ENCODE data around the gene LRIF1. TPM values are rescaled to one million over a fixed set of nuclear protein-coding genes. Genes with fewer than 3 reads are reported as not detected.

LRIF1 gene
- total RNA-seq, 4 donors from 2014 or later = 2.6 to 12.0 (median 7.6) TPM

DNA sequence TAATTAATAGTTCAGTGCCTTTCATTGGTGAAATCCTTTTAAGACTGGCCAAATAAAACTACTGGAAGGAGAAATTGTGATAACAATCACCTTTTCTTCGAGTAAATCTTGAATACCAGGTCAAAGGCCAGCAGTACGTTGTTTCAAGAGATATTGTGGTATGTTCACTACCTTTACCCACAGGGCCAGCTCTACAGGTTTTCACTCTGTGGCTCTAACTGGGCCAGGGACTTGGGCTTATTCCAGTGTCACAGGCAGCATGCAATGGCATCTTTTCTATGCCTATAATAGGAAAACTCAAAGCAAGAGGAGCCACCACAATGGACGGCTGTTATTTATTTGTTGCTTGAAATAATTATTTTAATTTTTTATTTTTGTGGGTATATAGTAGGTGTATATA lies 26.8 kb upstream of the LRIF1 start:
- no peak overlapping the region for H3K4me3 ChIP-seq
- no peak overlapping the region for H3K27ac ChIP-seq
- H3K36me3 ChIP-seq = no peaks in the 10 kb centered on the region
- no peaks in the 10 kb centered on the region for H3K9me3 ChIP-seq
- intact Hi-C loops (cut with DNase I; ENCODE audit: low total_unique reads) = no loop called here
- TF ChIP-seq POLR2A (IDR thresholded peaks at IDR 0.05) = no peak
- TF ChIP-seq, protein P1, sequence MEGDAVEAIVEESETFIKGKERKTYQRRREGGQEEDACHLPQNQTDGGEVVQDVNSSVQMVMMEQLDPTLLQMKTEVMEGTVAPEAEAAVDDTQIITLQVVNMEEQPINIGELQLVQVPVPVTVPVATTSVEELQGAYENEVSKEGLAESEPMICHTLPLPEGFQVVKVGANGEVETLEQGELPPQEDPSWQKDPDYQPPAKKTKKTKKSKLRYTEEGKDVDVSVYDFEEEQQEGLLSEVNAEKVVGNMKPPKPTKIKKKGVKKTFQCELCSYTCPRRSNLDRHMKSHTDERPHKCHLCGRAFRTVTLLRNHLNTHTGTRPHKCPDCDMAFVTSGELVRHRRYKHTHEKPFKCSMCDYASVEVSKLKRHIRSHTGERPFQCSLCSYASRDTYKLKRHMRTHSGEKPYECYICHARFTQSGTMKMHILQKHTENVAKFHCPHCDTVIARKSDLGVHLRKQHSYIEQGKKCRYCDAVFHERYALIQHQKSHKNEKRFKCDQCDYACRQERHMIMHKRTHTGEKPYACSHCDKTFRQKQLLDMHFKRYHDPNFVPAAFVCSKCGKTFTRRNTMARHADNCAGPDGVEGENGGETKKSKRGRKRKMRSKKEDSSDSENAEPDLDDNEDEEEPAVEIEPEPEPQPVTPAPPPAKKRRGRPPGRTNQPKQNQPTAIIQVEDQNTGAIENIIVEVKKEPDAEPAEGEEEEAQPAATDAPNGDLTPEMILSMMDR (IDR thresholded peaks at IDR 0.05) = no peak
- no peaks in the 10 kb centered on the region for H3K4me1 ChIP-seq
- H3K27me3 ChIP-seq = no peaks in the 10 kb centered on the region
- DNase-seq = no peak

DNA sequence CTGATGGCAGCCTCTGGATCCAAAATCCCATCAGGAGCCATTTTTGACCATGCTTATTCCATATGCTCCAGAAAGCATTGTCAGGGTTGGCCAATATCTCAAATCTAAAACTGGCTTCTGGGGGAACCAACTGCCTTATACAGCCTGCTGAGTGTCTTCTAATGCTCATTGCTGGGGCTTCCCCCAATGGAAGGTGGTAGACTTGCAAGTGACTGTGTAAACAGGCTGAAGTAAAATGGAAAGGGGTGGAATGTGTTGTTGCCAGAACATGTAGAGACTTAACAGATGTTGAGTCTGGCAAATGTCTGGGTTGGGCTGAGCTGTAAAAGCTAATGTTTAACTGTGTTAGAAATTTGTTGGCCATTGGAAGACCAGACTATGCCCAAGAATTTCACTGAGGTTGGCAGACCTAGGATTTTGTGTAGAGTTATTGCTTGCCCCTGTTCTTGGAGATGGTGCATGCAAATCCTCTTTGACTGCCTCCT lies 22.7 kb upstream of the LRIF1 start:
- Histone ChIP-seq H3K27me3 (no peaks in the 10 kb centered on the region), H3K27ac (no peak overlapping the region), H3K36me3 (no peaks in the 10 kb centered on the region), H3K4me1 (no peaks in the 10 kb centered on the region), H3K4me3 (no peak overlapping the region), H3K9me3 (no peaks in the 10 kb centered on the region)
- intact Hi-C loops (cut with DNase I; ENCODE audit: low total_unique reads) = no loop called here
- no peak for DNase-seq
- TF ChIP-seq POLR2A (IDR thresholded peaks at IDR 0.05) = no peak
- TF ChIP-seq, protein P1 (IDR thresholded peaks at IDR 0.05) = no peak

DNA sequence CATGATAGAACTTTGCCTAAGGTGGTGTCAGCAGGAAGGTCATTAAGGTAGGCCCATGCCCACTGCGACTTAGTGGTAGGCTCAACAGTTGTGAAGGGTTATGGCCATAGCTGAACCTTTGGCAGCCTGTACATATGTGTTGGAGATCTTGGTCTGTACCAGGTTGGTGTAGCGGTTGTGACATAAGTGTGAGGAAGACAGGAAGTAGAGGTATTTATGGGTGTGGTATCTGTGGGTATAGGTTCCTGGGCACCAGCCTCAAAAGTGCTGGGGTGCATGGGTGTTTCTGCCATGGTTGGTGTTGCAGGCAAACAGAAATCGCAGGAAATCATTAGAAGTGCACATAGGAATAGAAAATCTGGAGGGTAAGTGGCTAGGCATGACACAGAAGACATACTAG lies 18.6 kb upstream of the LRIF1 start:
- DNase-seq = no peak
- Histone ChIP-seq H3K4me1 (no peaks in the 10 kb centered on the region), H3K9me3 (no peaks in the 10 kb centered on the region), H3K36me3 (no peaks in the 10 kb centered on the region), H3K4me3 (no peak overlapping the region), H3K27ac (no peak overlapping the region), H3K27me3 (no peaks in the 10 kb centered on the region)
- intact Hi-C loops (cut with DNase I; ENCODE audit: low total_unique reads) = no loop called here
- no peak for TF ChIP-seq POLR2A (IDR thresholded peaks at IDR 0.05)
- TF ChIP-seq, protein P1 (IDR thresholded peaks at IDR 0.05) = no peak

DNA sequence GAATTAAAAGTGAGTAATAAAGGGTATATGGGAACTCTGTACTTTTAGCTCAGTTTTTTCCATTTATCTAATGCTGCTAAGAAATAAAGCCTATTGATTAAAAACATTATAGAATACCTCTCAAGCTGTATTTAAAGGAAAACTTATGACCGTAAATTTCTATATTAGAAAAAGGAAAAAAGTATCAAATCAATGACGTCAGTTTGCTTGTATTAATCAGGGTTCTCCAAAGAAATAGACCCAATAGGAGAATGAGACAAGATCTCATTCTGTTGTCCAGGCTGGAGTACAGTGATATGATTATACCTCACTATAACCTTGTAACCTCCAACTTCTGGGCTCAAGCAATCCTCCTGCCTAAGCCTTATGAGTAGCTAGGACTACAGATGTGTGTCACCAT lies 15.4 kb upstream of the LRIF1 start:
- no peak overlapping the region for H3K27ac ChIP-seq
- no peaks in the 10 kb centered on the region for H3K27me3 ChIP-seq
- intact Hi-C loops (cut with DNase I; ENCODE audit: low total_unique reads) = no loop called here
- no peaks in the 10 kb centered on the region for H3K36me3 ChIP-seq
- TF ChIP-seq, protein P1 (IDR thresholded peaks at IDR 0.05) = no peak
- no peak for TF ChIP-seq POLR2A (IDR thresholded peaks at IDR 0.05)
- no peaks in the 10 kb centered on the region for H3K9me3 ChIP-seq
- H3K4me3 ChIP-seq = no peak overlapping the region
- DNase-seq = no peak
- H3K4me1 ChIP-seq = no peaks in the 10 kb centered on the region

DNA sequence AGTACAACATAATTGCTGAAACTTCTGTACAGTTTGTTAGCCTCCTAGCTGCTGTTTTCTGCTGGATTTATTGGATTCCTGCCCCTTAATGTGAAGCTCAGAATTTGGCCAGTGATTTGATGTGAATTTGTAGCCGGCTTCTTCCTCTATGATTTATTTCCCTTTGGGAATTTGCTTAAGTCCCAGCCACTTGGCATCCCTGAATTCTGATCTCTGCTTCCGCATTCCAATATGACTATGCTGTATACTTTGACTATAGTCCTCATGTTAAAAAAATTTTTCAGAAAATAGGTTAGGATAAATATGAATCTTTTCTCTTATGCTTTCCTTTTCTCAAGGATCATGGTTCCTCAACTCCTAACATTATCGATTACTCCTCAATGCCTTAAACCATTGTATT lies 12.4 kb upstream of the LRIF1 start:
- H3K27ac ChIP-seq = no peak overlapping the region
- intact Hi-C loops (cut with DNase I; ENCODE audit: low total_unique reads) = no loop called here
- H3K9me3 ChIP-seq = no peaks in the 10 kb centered on the region
- no peak for DNase-seq
- no peaks in the 10 kb centered on the region for H3K4me1 ChIP-seq
- H3K27me3 ChIP-seq = no peaks in the 10 kb centered on the region
- no peak for TF ChIP-seq POLR2A (IDR thresholded peaks at IDR 0.05)
- H3K4me3 ChIP-seq = no peak overlapping the region
- no peaks in the 10 kb centered on the region for H3K36me3 ChIP-seq

DNA sequence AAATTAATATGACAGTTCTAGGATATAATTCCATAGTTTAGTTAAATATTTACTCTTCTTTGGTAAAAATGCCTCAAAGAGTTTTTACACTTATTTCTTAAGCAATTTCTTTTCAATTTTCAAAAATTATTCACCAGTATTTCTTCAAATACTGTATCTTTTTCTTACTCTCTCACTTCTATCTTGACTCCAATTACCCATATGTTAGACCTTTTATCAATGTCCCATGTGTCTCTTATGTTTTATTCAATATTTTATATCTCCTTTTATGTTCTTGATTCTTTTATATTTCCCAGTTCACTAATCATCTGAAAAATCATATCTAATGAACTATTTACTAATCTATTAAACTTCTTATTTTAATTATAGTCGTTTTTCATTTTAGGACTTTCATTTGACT lies 11.5 kb upstream of the LRIF1 start:
- intact Hi-C loops (cut with DNase I; ENCODE audit: low total_unique reads) = no loop called here
- H3K27ac ChIP-seq = no peak overlapping the region
- no peak for DNase-seq
- no peaks in the 10 kb centered on the region for H3K4me1 ChIP-seq
- no peaks in the 10 kb centered on the region for H3K36me3 ChIP-seq
- TF ChIP-seq, protein P1 (IDR thresholded peaks at IDR 0.05) = no peak
- no peak for TF ChIP-seq POLR2A (IDR thresholded peaks at IDR 0.05)
- H3K9me3 ChIP-seq = no peaks in the 10 kb centered on the region
- no peaks in the 10 kb centered on the region for H3K27me3 ChIP-seq
- no peak overlapping the region for H3K4me3 ChIP-seq

All from uterus (tissue), 4 donors.